ENCODE data around the gene PPP1R9A.

Gene PPP1R9A

DNA sequence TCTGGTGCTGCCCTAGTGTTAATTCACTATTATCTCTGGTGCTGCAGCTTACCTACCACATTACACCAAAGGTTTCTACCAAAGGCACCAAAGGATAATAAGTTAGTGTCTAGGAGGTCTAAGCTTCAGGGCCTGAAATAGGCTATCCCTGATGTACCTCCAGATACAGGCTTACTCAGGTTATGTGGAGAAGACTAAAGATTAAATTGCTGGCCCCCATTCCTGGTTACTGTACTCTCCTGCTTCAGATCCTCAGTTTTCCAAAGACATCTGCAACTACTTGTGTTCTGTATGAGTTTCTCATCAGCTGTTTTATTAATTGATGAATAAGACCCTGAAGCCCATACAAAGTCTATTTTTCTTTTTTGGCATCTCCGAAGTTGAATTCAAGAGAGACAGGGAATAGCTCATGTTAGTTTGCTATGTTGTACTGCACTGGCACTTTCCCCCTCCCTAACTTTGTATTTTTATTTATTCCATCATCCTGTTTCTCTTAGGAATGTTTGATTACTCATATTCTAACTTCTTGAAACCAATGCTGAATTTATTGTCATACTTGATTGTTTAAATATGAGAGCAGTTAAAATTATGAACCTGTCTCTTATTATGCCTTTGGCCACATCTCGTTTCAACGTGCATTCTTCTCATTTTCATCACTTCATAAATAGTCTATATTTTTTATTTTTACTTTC, 331.0 kb downstream of the PPP1R9A start:
- Histone ChIP-seq H3K27ac (ENCODE audit: low read depth, low read length) (no peak overlapping the region), H3K4me3 (ENCODE audit: low read depth, low read length) (no peak overlapping the region), H3K27me3 (ENCODE audit: control insufficient read depth, insufficient read depth, low read length) (no peaks in the 10 kb centered on the region), H3K9me3 (ENCODE audit: control insufficient read depth, insufficient read depth, low read length) (no peaks in the 10 kb centered on the region), H3K4me1 (ENCODE audit: control insufficient read depth, insufficient read depth, low read length) (no peaks in the 10 kb centered on the region), H3K9ac (ENCODE audit: low read depth, low read length) (no peak overlapping the region), H3K36me3 (ENCODE audit: control insufficient read depth, insufficient read depth, low read length) (no peaks in the 10 kb centered on the region)

DNA sequence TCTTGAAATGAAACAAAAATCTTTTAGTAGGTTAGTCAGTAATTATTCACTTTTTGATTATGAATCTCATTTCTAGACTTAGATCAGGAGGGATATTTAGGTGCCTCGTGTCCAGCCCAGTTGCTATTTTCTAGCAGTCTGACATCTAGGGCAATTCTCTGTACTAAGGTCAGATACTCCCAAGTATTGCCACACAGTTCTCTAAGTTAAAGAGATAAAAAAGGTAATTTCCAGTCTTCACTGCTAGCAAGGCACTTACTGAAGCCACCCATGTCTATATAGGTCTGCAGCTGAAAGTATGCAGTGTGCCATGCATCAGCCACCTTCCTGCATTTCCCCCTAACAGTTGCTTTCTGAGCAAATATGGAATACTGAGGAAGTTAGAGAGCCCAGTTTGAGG, 333.5 kb downstream of the PPP1R9A start:
- Histone ChIP-seq H3K27me3 (ENCODE audit: control insufficient read depth, insufficient read depth, low read length) (no peaks in the 10 kb centered on the region), H3K36me3 (ENCODE audit: control insufficient read depth, insufficient read depth, low read length) (no peaks in the 10 kb centered on the region), H3K27ac (ENCODE audit: low read depth, low read length) (no peak overlapping the region), H3K9ac (ENCODE audit: low read depth, low read length) (no peak overlapping the region), H3K4me1 (ENCODE audit: control insufficient read depth, insufficient read depth, low read length) (peaks cover under 1% of the 10 kb centered on the region; the same call in 1 of the 2 replicates), H3K9me3 (ENCODE audit: control insufficient read depth, insufficient read depth, low read length) (no peaks in the 10 kb centered on the region), H3K4me3 (ENCODE audit: low read depth, low read length) (no peak overlapping the region)

DNA sequence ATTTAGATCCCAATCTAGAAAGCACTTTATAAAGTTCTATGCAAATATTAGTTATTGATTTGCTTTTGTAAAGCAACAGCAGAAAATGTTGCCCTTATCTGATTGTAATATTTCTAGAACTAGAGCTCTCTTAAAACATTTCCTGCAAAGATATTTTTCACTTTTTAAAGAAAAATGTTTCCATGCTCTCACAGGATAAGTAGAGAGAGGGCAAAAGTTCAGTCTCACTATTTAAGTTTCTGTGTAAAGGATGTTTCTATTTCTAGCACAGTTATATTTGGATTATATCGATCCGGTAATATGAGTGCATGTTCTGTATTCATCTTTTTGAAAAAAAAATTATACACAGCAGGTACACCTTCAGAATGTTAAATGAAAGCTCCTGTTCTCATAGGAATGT, 334.9 kb downstream of the PPP1R9A start:
- no peak overlapping the region for H3K4me3 ChIP-seq (ENCODE audit: low read depth, low read length)
- no peak overlapping the region for H3K9ac ChIP-seq (ENCODE audit: low read depth, low read length)
- no peaks in the 10 kb centered on the region for H3K9me3 ChIP-seq (ENCODE audit: control insufficient read depth, insufficient read depth, low read length)
- peaks cover 13% of the 10 kb centered on the region for H3K4me1 ChIP-seq (ENCODE audit: control insufficient read depth, insufficient read depth, low read length)
- H3K36me3 ChIP-seq (ENCODE audit: control insufficient read depth, insufficient read depth, low read length), result no peaks in the 10 kb centered on the region
- H3K27ac ChIP-seq (ENCODE audit: low read depth, low read length), result no peak overlapping the region
- no peaks in the 10 kb centered on the region for H3K27me3 ChIP-seq (ENCODE audit: control insufficient read depth, insufficient read depth, low read length)

DNA sequence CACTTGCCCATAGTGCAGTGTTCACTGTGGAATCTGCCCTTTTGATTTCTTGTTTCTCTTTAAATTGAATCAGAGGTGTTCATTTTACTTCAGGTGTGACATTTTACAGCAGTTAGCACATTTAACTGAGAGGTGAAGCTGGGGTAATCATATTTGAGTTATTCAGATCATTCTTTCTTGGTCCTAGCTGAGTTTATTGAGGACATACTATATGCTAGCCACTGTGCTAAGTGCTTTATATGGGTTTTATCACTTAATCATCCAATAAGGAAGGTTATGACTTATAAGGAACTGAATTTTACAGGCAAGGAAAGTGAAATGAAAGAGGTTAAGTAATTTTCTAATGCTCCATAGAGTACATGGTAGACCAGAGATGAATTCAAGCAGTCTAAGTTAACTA, 337.2 kb downstream of the PPP1R9A start:
- H3K27ac ChIP-seq (ENCODE audit: low read depth, low read length), result no peak overlapping the region
- H3K4me3 ChIP-seq (ENCODE audit: low read depth, low read length), result no peak overlapping the region
- H3K4me1 ChIP-seq (ENCODE audit: control insufficient read depth, insufficient read depth, low read length), result peaks cover 13% of the 10 kb centered on the region
- no peaks in the 10 kb centered on the region for H3K36me3 ChIP-seq (ENCODE audit: control insufficient read depth, insufficient read depth, low read length)
- no peaks in the 10 kb centered on the region for H3K27me3 ChIP-seq (ENCODE audit: control insufficient read depth, insufficient read depth, low read length)
- H3K9ac ChIP-seq (ENCODE audit: low read depth, low read length), result no peak overlapping the region
- H3K9me3 ChIP-seq (ENCODE audit: control insufficient read depth, insufficient read depth, low read length), result no peaks in the 10 kb centered on the region

DNA sequence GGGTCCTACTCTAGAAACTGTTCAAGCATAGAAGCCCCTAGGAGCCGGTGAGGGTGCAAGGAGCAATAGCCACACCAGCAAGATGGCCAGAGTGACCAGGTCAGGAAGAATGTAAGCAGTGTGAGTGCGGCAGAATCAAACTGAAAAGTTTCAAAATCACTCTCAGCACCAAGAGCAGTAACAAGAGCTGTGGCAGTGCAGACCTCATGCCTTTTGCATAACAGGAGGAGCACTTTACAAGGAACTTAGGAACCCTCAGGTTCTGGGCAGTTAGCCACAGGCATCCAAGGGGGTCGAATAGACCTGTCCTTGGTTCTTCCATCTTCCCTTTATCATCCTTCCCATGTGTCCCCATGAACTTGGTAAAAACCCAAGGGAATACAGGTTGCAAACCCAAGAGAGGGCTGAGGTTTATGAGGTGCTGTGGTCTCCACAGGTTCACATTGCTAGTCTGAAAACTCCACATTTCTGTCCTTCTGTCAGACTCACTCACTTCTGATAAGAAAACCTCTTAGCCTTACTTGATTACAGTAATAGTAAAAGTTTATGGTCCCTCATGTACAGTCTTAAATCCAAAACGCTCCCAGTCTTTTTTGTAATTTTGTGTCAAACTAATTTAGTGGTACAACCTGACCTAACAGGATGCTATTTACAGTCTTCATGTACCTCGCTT, 338.6 kb downstream of the PPP1R9A start:
- Histone ChIP-seq H3K9me3 (ENCODE audit: control insufficient read depth, insufficient read depth, low read length) (no peaks in the 10 kb centered on the region), H3K4me3 (ENCODE audit: low read depth, low read length) (no peak overlapping the region), H3K4me1 (ENCODE audit: control insufficient read depth, insufficient read depth, low read length) (peaks cover 13% of the 10 kb centered on the region), H3K27me3 (ENCODE audit: control insufficient read depth, insufficient read depth, low read length) (no peaks in the 10 kb centered on the region), H3K27ac (ENCODE audit: low read depth, low read length) (no peak overlapping the region), H3K9ac (ENCODE audit: low read depth, low read length) (no peak overlapping the region), H3K36me3 (ENCODE audit: control insufficient read depth, insufficient read depth, low read length) (no peaks in the 10 kb centered on the region)

DNA sequence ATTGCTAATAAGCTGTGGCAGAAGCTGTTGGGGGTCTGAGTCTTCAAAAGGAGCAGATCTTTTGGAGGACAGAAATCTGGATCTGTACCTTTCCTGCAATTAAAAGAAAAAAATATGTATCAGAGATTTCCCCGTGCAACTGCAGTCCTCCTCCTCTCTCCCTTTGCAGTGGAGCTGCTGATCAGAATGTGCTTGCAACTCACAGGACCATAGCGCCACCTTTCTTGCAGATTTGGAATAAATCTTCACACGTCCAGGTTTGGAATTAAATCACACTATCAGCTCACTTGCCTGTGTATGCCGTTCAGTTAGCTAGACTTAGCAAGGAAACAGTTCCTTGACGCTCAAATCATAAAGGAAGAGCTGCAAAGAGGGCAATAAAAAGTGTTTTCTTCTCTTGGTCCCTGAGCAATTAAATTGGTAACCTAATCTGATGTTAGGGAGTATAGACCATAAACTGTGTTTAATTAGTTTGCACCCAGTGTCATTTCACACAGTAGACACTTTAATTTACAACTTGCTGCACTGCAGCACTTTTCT, 339.5 kb downstream of the PPP1R9A start:
- Histone ChIP-seq H3K36me3 (ENCODE audit: control insufficient read depth, insufficient read depth, low read length) (peaks cover 2% of the 10 kb centered on the region), H3K27me3 (ENCODE audit: control insufficient read depth, insufficient read depth, low read length) (no peaks in the 10 kb centered on the region), H3K27ac (ENCODE audit: low read depth, low read length) (no peak overlapping the region), H3K9ac (ENCODE audit: low read depth, low read length) (no peak overlapping the region), H3K4me3 (ENCODE audit: low read depth, low read length) (peak overlapping the region; percentile 40), H3K9me3 (ENCODE audit: control insufficient read depth, insufficient read depth, low read length) (no peaks in the 10 kb centered on the region), H3K4me1 (ENCODE audit: control insufficient read depth, insufficient read depth, low read length) (peaks cover 13% of the 10 kb centered on the region)

DNA sequence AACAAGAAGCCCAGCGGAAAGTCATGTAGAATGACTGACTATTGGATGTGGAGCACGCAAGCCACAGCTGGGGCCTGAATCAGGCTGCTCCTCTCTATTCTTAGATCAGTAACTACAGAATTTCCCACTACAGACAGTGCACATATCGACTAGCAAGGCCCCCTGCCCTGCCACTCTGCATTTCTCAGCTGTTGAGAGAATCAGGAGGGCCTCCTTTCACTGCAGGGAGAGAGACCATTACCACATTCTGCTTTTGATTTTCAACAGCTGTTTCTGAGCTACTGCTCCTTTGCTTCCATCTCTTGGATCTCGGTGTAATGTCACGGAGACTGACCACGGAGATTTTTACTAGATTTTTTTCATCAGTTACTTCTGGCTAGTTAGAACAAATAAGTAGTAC, 343.2 kb downstream of the PPP1R9A start:
- peaks cover 8% of the 10 kb centered on the region for H3K36me3 ChIP-seq (ENCODE audit: control insufficient read depth, insufficient read depth, low read length)
- H3K9ac ChIP-seq (ENCODE audit: low read depth, low read length), result no peak overlapping the region
- H3K27ac ChIP-seq (ENCODE audit: low read depth, low read length), result no peak overlapping the region
- H3K9me3 ChIP-seq (ENCODE audit: control insufficient read depth, insufficient read depth, low read length), result no peaks in the 10 kb centered on the region
- H3K4me1 ChIP-seq (ENCODE audit: control insufficient read depth, insufficient read depth, low read length), result peaks cover 13% of the 10 kb centered on the region
- no peaks in the 10 kb centered on the region for H3K27me3 ChIP-seq (ENCODE audit: control insufficient read depth, insufficient read depth, low read length)
- H3K4me3 ChIP-seq (ENCODE audit: low read depth, low read length), result no peak overlapping the region

DNA sequence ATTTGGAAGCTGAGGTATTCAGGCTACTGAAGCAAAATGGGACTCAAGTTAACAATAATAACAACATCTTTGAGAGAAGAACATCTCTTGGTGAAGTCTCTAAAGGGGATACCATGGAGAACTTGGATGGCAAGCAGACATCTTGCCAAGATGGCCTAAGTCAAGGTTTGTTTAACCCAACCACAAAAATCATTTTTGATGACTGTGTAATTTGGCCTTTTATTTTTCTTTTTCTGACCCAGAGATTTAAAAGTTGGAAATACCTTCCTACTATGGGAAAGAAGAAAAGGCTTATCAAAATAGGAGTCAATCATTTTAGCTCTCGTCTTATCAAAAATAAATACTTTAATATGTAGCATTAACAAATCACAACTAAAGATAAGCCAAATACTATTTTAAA, 344.6 kb downstream of the PPP1R9A start:
- Histone ChIP-seq H3K9ac (ENCODE audit: low read depth, low read length) (no peak overlapping the region), H3K9me3 (ENCODE audit: control insufficient read depth, insufficient read depth, low read length) (no peaks in the 10 kb centered on the region), H3K27ac (ENCODE audit: low read depth, low read length) (no peak overlapping the region), H3K4me1 (ENCODE audit: control insufficient read depth, insufficient read depth, low read length) (peaks cover 3% of the 10 kb centered on the region), H3K27me3 (ENCODE audit: control insufficient read depth, insufficient read depth, low read length) (no peaks in the 10 kb centered on the region), H3K4me3 (ENCODE audit: low read depth, low read length) (no peak overlapping the region), H3K36me3 (ENCODE audit: control insufficient read depth, insufficient read depth, low read length) (peaks cover 8% of the 10 kb centered on the region)

DNA sequence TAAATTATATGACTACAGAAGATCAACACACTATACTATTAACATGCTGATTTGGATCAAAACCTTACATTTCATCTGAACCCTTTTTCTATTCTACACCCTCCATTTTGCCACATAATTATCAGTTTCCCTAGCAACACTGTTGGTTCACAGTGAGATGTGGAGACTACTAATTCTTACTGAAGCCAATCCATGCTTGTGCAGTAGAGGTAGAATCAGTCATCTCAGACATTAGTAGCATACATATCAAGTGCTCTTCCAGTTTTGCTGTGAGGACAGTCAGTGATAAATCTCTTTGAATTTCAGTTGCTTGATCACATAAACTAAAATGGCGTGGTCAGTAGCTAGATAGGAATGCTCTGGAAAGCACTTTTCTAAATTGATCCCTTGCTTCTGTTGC, 346.6 kb downstream of the PPP1R9A start:
- H3K27ac ChIP-seq (ENCODE audit: low read depth, low read length), result no peak overlapping the region
- H3K4me1 ChIP-seq (ENCODE audit: control insufficient read depth, insufficient read depth, low read length), result no peaks in the 10 kb centered on the region
- no peaks in the 10 kb centered on the region for H3K9me3 ChIP-seq (ENCODE audit: control insufficient read depth, insufficient read depth, low read length)
- peaks cover 8% of the 10 kb centered on the region for H3K36me3 ChIP-seq (ENCODE audit: control insufficient read depth, insufficient read depth, low read length)
- no peaks in the 10 kb centered on the region for H3K27me3 ChIP-seq (ENCODE audit: control insufficient read depth, insufficient read depth, low read length)
- H3K9ac ChIP-seq (ENCODE audit: low read depth, low read length), result no peak overlapping the region
- no peak overlapping the region for H3K4me3 ChIP-seq (ENCODE audit: low read depth, low read length)

DNA sequence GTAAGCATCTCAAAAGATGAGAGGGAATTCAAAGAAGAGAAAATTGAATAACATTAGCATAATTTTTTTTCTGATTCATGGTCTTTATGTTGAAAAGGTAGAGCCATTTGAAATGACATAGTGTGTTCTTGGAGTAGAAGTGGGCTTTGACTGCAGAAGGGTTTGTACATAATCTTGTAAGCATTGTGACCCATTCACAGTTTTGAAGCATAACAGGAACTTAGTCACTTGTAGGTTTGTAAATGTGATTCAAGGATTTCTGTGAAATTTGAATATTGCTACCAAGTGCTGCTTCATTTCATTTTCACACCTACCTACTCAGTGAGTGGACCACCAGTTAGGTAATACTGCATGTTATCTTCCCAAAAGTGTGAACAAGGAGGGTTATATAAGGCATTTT, 348.3 kb downstream of the PPP1R9A start:
- no peak overlapping the region for H3K4me3 ChIP-seq (ENCODE audit: low read depth, low read length)

DNA sequence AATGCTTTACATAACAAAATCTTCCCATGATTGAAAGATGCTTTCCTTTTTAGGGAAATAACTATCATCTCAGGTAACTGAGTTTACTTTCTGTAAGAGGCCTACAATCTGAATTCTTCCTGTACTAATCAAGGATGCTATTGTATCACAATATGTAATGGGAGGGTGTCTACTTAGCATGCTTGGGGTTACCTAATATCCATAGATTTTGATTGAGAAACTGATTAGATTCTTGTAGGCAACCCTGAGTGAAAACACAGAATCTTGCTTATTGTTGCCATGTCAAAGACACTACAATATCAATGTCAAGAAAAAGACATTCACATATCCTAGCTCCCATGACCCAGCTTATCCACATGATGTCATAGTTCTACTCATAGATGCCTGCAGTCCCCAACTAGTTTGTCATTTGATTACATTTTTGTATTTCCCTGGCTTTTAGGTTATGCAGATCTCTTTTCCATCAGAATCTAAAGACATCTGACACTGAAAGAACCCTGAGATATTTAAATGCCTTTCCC, 354.6 kb downstream of the PPP1R9A start:
- no peaks in the 10 kb centered on the region for H3K27me3 ChIP-seq (ENCODE audit: control insufficient read depth, insufficient read depth, low read length)
- no peak overlapping the region for H3K27ac ChIP-seq (ENCODE audit: low read depth, low read length)
- H3K9ac ChIP-seq (ENCODE audit: low read depth, low read length), result no peak overlapping the region
- no peaks in the 10 kb centered on the region for H3K9me3 ChIP-seq (ENCODE audit: control insufficient read depth, insufficient read depth, low read length)
- no peaks in the 10 kb centered on the region for H3K36me3 ChIP-seq (ENCODE audit: control insufficient read depth, insufficient read depth, low read length)
- H3K4me3 ChIP-seq (ENCODE audit: low read depth, low read length), result no peak overlapping the region
- peaks cover 8% of the 10 kb centered on the region for H3K4me1 ChIP-seq (ENCODE audit: control insufficient read depth, insufficient read depth, low read length)

More for the DNA sequence above, 348.3 kb downstream of the PPP1R9A start:
- H3K27me3 ChIP-seq (ENCODE audit: control insufficient read depth, insufficient read depth, low read length), result no peaks in the 10 kb centered on the region
- H3K36me3 ChIP-seq (ENCODE audit: control insufficient read depth, insufficient read depth, low read length), result peaks cover 8% of the 10 kb centered on the region
- H3K9ac ChIP-seq (ENCODE audit: low read depth, low read length), result no peak overlapping the region
- H3K27ac ChIP-seq (ENCODE audit: low read depth, low read length), result no peak overlapping the region
- no peaks in the 10 kb centered on the region for H3K4me1 ChIP-seq (ENCODE audit: control insufficient read depth, insufficient read depth, low read length)
- no peaks in the 10 kb centered on the region for H3K9me3 ChIP-seq (ENCODE audit: control insufficient read depth, insufficient read depth, low read length)

All from HUES48 (cell line).